Stimulated activated CD8-positive, alpha-beta memory T cell treated with anti-CD3 and anti-CD28 coated beads, Interleukin-7, amount 100 ng/mL, for 4 hours (primary cell): Measurements from ENCODE around the gene RNF13.

Experiments used
- DNase-seq, 2 donors: peaks; one replicate each; pipeline ENCODE4 v3.0.0-alpha.2; 2020; ENCODE audit warnings: low read depth in 2 of 2

Gene RNF13

DNA sequence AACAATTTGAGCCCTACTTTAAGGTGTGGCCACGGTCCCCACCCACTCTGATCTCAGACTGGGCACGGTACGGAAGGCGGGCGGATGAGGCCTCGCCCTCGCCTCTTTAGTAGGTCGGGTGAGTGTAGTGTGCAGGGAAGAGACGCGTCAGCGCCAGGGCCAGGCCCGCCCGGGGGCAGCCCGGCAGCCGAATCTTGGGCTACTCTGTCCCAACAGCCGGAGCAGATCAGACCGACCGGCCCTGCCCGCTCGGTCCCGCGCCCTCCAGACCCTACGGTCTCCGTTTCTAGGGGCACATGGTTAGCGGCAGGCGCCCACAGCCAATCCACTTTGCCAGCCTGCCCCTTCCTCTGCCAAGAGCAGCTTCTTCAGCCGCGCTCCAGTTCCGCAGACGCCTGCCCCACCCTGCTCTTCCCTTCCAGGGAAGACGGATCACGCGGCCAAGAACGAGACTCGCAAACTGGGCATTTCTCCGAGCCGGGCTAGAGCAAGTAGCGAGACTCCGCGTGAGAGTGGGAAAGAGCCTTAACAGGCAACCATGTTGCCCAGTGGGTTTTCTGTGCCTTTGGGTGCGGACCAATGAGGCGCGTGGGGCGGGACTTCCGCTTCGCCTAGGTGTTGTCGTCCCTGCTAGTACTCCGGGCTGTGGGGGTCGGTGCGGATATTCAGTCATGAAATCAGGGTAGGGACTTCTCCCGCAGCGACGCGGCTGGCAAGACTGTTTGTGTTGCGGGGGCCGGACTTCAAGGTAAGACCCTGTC is at the start of gene RNF13:
TSS of gene RNF13 (plus strand) at position 610 of the 761 bp plus-strand sequence. CDS start 32,812 bp downstream, outside the sequence.
- DNase-seq, result peak; percentile 90

DNA sequence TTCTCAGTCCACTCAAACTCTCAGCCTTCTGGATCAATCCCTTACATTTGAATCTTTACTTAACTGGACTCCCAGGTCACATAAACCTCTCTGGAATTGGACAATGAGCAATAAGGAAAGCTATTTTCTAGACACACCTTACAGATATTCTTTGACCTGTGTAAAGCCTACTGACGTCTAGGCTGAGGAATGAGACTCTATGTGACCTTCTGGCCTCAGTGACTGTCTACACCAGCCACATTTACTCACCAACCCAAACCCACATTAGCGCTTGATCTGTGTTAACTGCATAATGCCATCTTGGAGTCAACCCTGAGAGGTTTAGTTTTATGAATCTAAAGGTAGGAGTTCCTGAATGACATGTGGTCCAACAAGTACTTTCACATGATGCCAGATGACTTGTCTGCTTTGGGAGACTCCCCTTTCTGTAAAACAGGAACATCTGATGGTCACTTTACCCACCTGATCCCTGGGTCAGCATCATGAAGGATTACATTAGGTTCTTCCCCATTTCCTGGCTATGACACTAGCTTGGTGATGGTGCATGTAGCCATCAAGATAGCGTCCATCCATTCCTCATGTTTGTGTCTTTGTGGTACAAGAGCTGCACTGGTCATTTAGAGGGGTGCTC is 49.3 kb upstream of the RNF13 start:
- DNase-seq, result no peak

DNA sequence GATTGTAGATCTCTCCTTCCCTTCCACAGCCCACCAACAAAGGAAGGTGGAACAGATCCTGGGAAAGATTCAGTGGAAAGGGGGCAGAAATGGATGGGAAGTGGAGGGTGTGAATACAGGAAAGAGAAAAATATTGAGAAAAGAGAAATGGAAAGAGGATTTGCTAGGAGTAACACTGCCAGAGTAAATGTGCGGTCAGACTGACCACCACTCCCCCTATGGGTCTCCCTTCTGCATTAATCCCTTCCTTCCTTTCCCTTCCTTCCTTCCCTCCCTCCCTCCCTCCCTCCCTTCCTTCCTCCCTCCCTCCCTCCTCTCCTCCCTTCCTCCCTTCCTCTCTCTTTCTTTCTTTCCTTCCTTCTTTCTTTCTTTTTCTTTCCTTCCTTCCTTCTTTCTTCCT is 48.7 kb upstream of the RNF13 start:
- no peak for DNase-seq

DNA sequence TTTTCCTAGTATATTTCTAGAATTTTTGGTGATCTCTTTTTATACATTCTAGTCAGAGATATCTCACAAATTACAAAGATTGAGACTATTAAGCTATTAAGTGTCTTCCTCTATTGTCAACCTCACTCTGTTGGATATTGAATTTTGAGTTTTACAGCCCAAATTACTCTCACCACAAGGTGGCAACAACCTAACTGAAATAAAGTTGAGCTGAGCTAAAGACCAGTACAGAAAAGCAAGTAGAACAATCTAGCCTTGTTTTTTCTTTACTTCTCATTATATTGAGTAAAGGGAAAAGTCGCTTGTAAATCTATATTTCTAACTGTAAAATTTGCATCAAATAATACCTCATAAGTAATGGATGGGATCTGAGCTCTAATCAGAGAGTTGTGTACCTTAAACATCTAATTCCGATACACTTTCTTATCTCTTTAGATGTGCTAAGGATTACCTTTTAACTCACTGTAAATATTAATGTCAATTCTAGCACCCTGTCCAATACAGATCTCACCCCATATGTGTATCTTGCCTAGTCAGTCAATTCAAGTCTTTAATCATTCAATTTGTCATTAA is 47.2 kb upstream of the RNF13 start:
- no peak for DNase-seq

GRCh38 chr3:149767720-149768119 is 45.3 kb upstream of the RNF13 start:
- no peak for DNase-seq

DNA sequence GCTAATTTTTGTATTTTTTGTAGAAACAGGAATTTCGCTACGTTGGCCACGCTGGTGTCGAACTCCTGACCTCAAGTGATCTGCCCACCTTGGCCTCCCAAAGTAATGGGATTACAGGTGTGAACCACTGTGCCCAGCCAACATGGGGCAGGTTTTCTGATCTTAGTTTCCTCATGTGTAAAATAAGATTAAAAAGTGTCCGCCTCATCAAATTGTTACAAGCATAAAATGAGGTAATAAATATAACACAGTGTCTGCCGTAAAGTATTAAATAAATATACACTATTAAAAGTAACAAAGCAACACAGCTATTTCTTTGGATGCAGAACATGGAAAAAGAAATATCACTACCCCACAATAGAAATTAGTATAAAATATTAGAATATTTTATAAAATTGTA is 44.3 kb upstream of the RNF13 start:
- no peak for DNase-seq

- no peak for DNase-seq
These were observed 42.8 kb upstream of the RNF13 start for GRCh38 chr3:149770246-149770645.

GRCh38 chr3:149771652-149772271 is 41.3 kb upstream of the RNF13 start:
- DNase-seq, result no peak

- no peak for DNase-seq
These were observed 40.2 kb upstream of the RNF13 start for GRCh38 chr3:149772861-149773260.

GRCh38 chr3:149776170-149776569 is 36.8 kb upstream of the RNF13 start:
- DNase-seq, result no peak

DNA sequence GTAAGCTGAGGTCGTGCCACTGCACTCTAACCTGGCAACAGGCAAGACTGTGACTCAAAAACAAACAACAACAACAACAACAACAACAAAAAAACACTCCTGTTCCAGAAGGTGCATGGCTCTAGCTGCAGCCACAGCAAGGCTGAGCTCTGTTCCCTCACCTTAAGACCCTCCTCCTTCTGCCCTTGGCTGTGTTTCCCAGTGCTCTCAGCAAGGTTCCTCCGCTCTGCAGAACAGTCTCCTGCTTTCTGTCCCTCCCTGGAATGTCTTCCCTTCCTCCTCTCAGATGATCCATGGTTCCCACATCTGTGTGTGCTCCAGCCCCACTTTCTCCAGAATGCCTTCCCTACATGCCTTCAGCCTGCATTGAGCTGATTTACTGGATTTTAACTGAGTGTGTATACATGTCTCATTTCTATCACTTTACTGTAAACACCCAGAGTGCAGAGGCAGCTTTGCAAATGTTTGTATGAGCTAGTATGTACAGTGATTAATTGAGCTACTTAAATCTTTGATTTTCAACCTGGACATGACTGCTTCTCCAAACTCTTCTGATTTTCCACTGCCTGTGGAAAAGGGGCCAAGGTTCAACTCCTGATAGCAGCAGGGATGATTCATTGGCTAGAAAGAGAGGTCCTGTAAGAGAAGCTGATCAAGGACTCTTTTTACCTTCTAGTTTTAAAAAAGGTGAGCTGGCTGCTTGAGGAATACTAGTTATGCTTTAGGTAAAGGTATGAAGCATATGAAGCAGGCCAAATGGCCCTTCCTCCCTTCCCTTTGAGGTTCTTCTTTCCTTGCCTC is 35.4 kb upstream of the RNF13 start:
- no peak for DNase-seq

DNA sequence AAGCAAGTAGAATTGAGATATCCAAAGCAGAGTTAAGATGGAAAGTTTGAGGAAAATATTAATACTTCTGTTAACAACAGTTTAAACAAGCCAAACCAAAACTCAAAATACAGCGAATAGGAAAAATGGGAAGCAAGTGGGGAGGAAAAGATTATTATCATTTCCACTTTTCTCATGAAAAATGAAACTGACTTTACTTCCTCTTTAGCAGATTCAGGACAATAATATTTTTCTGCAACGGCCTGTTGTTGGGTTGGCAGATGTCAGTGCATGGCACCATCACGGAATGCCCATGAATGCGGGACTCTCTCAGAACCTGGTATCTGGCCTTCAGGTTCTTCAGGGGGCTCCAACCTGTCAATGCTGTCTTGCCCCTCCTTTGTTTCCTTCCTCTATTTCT is 31.8 kb upstream of the RNF13 start:
- DNase-seq, result no peak

GRCh38 chr3:149781741-149782140 is 31.3 kb upstream of the RNF13 start:
- no peak for DNase-seq

DNA sequence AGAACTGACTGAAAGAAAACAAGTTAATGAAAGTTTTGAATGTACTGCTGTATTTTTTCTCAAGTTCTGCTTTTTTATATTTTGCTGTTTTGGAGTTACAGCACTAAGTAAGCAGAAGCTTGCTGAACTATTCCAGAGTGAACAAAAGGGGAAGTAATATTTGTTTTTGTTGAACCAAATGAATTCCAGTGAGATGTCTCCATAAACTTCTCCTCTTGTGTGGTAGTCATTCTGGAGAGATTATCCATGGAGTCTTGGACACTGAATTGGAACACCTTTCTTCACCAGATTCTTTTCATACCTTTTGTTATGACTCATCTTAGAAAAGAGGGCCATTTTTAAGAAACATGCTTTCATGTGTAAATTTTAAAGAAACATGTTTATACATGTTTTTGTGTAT is 29.4 kb upstream of the RNF13 start:
- DNase-seq, result no peak

GRCh38 chr3:149784064-149784704 is 28.8 kb upstream of the RNF13 start:
- no peak for DNase-seq

DNA sequence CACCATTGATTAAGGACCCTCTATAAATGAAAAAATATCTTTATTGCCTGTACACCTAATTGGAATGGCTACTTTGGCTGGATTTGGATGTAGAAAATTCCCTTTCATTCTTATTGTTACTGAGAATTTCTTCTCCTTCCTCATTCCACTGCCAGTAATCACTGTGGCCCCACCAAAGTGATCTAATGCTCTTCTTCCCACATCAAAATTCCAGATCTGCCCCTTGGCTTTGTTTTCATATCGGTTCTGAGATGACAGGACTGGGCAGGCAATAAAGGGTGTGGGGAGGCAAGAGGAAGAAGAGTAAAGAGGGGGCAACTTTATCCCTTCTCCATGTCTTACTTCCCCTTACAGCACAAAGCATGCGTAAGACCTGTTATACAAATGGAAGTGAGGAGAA is 22.7 kb upstream of the RNF13 start:
- DNase-seq, result no peak

GRCh38 chr3:149790698-149791097 is 22.3 kb upstream of the RNF13 start:
- no peak for DNase-seq

- no peak for DNase-seq
These were observed 20.4 kb upstream of the RNF13 start, which contains the start of gene ANKUB1 for GRCh38 chr3:149792452-149793270. Gene ANKUB1 (minus strand): TSS chr3:149792554. CDS start chr3:149792366, 188 bp downstream.

DNA sequence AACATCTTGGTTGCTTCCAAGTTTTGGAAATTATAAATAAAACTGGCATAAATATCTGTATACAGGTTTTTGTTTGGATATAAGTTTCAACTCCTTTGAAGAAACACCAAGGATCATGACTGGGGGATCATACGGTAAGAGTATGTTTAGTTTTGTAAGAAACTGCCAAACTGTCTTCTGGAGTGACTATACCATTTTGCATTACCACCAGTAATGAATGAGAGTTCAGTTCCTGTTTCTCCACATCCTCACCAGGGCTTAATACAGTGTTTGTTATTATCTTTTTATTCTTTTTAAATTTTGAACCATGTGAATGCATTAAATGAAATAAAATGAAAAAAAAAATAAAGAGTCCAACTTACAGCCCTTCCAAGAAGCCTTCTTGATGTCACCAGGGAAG is 17.0 kb upstream of the RNF13 start:
- no peak for DNase-seq

DNA sequence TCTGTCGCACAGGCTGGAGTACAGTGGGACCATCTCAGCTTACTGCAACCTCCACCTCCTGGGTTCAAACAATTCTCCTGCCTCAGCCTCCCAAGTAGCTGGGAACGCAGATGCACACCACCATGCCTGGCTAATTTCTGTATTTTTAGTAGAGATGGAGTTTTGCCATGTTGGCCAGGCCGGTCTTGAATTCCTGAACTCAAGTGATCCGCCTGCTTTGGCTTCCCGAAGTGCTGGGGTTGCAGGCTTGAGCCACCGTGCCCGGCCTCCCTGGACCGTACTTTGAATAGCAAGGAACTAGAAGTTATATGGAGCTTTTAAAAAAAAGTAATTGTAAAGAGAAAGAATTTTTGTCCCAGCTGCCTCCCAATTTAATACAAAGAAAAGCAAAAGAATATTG is 12.3 kb upstream of the RNF13 start:
- no peak for DNase-seq
